ENCODE data around the gene ENTPD8.
"Not testable (repeated sequence)": the region's sequence is repeated elsewhere in the genome, so short reads cannot be mapped to it uniquely, and the experiment has no call there.

Gene ENTPD8

DNA sequence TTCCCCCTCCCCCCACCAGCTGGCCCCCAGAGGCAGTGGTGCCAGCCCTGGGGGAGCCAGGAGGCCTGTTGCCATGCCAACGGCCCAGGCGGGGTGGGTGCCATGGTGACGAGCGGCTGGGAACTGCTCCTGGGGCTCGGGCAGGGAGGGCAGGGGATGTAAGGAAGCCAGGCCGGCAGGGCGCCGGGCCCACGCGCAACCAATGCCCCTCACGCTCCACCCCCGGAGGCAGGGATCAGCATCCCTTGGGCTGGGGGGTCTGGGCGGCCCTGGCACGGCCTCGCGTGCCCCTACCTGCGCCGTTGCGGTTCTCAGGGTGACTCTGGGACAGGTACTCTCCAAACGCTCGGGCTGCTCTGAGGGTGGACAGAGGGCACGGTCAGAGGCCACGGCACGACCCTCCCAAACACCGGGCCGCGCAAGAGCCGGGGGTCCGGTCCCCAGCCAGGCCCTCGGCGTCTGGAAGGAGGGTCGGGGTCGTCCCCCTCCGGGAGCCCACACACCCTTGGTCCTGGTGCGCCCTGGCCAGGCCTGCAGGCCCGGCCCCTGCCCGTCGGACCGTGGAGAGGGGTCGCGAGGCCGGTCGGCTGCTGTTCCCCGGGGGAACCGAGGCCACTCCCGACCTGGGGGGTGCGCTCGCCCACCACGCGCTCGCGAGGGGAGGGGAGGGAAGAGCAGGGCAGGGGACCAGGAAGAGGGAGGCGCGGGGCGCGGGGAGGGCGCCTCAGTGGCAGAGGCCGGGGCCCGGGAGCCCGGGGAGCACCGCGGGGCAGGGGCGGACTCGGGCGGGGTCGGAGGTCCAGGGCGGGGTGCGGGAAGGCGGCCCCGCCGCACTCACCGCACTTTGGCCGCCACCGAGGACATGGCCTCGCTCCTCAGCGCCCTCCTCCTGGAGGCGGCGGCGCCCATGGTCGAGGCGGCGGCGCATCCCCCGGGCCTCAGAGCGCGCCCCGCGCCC, 17.3 kb upstream of the ENTPD8 start:
- DNase-seq (ENCODE audit: low spot score) = no peak

DNA sequence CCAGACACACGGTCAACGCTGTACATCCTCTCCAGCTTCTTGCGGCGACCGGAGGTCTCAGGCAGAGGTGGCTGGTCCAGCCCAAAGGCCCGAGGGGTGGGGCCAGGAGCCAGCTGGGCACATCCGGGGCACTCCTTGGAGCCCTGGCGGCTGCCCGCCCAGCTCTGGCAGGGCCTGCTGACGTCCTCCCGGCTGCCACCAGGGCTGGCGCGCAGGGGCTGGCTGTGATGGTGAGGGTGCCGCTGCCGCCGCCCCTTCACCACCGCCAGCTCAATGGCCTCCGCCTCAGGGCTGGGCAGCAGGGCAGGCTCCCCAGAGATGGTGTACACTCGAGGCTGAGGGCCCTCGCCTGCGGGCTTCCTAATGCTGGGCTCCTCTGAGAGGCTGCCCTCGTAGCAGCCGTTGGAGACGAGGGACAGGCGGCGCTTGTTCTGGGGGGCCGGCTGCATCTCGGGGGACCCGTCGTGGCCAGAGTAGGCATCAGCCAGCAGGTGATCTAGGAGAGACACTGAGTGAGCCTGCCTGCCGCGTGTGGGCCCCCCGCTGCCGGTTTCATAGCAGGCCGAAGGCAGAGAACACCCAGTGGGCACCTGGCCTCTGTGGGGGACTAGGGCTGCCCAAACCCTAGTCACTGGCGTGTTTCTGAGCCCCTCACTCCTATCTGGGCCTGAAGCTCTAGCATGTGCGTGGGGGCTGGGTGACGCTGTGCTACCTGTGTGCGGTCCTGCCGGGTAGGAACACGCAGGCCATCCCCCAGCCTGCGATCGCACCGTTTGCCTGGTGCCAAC, 16.4 kb upstream of the ENTPD8 start:
- DNase-seq (ENCODE audit: low spot score) = no peak

DNA sequence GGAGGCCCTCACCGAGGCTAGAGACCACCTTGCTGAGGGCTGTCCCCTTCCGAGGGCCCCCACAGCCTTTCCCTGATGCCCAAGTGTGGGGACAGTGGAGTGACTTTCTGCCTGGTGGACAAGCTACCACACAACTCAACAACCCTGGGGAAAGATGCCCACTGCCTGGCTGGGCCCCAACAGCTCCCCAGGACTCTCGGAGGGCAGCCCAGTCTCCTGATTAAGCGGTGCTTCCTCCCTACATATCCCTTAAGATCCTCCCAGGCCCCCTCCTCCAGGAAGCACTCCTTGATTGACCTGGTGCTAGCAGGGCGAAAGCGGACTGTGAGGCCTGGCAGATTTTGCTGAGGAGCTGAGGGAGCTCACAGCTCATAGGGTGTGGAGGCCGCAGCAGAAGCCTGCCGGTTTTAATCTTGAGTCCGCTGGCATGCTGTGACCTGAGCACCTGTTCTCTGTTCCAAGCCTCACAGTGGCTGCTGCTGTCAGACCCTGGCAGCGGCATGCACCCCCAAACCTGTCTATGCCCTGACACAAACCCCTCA, 15.8 kb upstream of the ENTPD8 start:
- DNase-seq (ENCODE audit: low spot score) = no peak

DNA sequence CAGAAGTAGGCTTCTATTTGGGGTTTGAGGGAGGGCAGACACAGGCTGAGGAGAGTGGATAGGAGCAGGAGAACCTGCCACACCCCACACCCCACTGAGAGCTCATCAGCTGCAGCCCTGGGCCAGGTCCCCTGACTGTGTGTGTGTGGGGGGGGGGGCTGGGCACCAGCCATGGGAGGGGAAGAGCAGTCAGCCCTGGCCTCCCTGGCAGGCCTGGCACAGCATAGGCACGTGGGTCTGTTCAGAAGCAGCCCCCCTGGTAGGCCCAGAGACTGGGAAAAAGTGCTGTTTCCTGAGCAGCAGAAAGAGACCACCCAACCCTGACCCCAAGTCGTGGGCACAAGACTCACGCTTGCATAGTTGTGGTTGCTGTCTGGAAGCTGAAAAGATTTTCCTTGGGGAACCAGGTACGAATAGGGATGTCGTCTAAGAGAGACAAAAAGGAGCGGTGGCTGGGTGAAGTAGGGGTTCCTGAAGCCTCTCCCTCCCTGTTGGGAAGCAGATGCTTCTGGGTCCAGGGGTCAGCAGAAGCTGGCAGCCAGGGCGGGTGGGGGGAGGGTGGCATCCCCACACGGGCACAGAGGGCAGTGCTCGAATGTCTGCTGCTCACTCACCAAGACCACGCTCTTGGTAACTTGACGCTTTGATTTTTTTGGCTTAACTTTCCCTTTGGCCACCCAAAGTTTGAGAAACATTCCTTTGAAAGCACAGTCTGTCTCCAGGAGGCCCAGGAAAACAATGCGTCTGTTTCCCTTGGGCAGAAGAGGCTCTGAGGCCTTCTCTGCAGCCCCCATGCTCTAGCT, 15.1 kb upstream of the ENTPD8 start:
- DNase-seq (ENCODE audit: low spot score) = no peak

DNA sequence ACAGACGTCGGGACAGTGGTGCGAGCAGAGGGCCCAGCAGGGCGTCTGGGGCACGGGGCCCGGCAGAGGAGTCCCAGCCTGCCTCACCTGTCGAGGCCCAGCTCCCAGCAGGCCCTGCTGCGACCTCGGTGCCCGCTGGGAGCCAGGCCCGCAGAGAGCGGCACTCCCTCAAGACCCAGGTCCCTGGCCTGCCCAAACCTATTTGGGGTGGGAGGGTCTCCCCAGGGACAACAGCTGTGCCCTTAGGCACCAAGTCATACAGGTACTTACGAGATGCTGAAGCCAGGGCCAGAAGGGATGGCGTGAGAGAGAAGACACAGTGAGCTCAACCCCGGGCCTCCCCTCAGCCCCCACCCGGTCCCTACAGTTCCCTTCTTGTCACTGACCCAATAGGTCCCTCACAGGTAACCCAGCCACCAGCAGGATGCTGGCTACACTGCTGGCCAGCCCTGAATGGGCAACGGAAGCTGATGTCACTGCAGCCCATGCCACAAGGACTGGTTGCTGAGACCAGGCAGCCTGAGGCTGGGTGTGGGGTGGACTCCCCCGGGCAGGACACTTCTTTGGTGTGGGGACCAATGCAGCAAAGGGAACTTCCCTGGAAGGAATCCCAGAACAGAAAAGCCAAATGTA, 14.3 kb upstream of the ENTPD8 start:
- no peak for DNase-seq (ENCODE audit: low spot score)

DNA sequence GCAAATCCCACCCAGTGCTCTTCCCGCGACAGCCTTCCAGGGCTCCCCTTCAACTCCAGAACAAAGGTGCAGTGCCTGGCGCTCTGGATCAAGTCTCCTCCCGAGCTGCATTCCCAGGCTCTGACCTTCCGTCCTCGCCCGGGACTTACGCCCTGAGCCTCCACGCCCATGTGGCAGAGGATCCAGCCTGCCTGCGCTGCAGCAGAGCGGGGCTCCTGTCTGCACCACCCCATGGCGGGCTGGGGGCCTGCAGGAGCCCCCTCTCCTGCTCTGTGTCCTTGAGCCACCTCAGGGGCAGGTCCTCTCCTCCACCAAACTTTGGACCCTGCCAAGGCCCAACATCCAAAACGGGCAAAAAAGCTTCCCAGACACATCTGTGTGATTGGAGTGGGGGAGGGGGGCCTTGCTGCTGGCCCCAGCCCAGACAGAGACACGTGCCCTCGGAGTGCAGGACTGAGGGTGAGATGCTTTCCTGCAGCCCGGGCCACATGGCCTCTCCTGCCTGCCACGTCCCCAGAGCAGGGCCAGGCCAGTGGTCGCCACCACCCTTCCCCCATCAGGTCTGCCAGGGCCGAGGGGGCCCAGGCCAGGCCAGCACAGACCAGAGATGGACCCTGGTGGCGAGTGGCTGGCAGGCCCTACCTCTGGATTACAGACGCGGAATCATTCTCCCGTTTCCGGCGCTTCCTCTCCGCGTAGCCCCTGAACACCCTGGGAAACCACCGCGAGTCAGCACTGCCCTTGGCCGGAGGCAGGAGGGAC, 13.6 kb upstream of the ENTPD8 start:
- DNase-seq (ENCODE audit: low spot score) = no peak

DNA sequence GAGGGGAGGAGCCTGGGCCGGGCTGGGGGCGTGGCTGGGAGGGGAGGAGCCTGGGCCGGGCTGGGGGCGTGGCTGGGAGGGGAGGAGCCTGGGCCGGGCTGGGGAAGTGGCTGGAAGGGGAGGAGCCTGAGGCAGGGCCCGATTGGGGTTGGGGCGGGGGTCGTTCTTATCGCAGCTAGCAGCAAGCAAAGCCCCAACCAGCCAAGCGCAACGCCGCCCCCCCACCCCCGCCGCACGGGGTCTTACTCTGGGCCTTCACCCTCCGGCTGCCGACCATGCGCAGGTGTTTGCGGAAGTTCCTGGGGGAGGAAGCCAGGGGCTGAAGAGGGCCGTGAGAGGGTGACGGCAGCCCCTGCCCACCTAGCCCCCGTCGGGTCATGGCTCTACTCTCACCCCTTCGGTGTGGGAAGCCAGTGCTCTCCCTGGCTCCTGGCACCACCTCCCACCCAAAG, 13.0 kb upstream of the ENTPD8 start:
- DNase-seq (ENCODE audit: low spot score) = peak; percentile 72

DNA sequence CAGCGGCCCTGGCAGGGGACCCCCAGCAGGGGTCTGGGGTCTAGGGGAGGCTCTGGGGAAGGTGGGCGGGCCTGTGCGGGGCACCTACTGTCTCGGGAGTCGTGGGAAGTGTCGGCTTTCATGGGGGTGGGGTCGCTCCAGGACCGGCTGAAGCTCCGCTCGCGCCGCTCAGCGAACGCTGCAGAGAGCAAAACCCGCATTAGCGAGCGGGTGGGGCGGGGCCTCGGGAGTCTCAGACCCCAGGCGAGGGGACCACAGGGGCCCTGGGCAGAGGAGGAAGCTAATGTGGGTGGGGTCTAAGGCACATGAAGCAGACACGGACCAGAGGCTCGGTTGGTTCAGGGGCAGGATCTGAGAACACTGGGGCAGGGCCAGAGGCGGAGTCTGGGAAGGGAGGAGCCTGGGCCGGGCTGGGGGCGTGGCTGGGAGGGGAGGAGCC, 12.5 kb upstream of the ENTPD8 start:
- DNase-seq (ENCODE audit: low spot score) = peak; percentile 88

DNA sequence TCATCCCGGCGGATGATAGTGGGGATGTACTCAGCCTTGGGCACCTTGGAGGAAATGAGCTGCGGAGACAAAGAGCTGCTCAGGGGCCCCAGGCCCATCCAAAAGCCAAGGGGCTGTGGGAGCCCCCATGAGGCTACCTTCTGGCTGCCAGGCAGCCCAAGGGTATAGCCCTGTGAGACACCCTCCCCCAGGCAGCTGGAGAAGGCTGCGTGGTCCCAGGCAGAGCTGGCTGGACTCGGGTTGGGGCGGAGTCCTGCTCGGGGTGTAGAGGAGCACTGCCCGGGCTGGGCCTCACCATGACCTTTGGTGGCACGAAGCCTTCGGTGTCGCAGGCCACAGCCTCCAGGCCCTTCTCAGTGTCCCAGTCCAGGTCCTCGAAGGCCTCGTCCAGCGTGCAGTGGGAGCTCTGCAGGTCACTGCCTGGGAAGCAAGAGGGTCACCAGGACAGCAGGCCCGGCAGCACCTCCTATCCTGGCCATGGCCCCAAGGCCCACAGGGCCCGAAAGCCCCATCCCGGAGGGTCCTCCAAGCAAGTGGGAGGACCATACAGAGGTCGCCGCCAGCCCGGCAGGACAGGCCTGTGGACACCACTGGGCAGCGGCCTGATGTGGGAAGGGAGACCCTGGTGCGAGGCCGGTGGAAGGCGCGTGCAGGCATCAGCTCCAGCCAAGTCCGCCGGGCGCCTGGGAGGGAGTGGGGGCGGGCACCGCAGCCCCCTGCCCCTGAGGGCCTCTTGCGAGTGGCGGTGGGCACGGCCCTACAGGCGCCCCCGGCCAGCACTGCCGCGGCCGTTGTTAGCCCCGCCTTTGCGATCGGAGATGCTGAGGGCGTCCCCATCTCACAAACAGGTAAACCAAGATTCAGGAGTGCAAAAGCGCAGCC, 11.8 kb upstream of the ENTPD8 start:
- DNase-seq (ENCODE audit: low spot score) = no peak

DNA sequence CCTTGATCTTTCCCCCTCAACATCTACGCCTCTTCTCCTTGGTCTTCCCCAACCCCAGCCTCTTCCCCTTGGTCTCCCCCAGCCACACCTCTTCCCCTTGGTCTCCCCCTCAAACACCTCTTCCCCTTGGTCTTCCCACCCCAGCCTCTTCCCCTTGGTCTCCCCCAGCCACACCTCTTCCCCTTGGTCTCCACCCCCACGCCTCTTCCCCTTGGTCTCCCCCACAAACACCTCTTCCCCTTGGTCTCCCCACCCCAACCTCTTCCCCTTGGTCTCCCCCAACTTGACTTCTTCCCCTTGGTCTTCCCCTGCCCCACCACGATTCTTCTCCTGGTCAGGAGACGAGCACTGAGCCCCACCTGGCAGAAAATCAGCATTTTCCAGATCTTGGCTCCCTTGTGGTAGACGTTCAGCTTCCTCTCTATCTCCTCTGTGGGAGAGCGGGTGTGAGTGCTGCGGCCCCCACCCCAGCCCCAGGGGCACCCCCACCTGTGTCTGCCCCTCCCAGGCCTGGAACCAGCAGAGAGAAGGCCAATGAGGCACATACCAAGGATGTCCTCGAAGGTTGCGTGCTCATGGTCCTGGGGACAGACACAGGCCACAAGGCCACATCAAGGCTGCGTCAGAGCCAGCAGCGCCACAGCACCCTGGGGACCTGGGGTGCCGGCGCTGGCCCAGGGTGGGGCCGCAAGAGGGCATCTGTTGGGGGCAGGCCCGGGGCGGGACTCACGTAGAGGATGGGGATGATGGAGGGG, 11.0 kb upstream of the ENTPD8 start:
- no peak for DNase-seq (ENCODE audit: low spot score)

DNA sequence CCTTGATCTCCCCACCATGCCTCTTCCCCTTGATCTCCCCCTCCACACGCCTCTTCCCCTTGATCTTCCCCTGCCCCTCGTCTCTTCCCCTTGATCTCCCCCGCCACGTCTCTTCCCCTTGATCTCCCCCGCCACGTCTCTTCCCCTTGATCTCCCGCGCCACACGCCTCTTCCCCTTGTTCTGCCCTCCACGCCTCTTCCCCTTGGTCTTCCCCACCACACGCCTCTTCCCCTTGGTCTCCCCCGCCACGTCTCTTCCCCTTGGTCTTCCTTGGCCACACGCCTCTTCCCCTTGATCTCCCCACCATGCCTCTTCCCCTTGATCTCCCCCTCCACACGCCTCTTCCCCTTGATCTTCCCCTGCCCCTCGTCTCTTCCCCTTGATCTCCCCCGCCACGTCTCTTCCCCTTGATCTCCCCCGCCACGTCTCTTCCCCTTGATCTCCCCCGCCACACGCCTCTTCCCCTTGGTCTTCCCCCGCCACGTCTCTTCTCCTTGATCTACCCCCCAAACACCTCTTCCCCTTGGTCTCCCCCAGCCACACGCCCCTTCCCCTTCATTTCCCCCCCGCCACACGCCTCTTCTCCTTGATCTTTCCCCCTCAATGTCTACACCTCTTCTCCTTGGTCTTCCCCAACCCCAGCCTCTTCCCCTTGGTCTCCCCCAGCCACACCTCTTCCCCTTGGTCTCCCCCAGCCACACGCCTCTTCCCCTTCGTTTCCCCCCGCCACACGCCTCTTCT, 10.3 kb upstream of the ENTPD8 start:
- DNase-seq (ENCODE audit: low spot score) = not testable (repeated sequence)

DNA sequence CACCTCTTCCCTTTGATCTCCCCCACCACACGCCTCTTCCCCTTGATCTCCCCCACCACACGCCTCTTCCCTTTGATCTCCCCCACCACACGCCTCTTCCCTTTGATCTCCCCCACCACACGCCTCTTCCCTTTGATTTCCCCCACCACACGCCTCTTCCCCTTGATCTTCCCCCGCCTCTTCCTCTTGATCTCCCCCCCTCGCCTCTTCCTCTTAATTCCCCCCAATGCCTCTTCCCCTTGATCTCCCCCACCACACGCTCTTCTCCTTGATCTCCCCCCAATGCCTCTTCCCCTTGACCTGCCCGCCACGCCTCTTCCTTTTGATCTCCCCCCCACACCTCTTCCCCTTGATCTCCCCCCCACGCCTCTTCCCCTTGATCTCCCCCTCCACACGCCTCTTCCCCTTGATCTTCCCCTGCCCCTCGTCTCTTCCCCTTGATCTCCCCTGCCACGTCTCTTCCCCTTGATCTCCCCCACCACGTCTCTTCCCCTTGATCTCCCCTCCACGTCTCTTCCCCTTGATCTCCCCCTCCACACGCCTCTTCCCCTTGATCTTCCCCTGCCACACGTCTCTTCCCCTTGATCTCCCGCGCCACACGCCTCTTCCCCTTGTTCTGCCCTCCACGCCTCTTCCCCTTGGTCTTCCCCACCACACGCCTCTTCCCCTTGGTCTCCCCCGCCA, 9.5 kb upstream of the ENTPD8 start:
- not testable (repeated sequence) for DNase-seq (ENCODE audit: low spot score)

DNA sequence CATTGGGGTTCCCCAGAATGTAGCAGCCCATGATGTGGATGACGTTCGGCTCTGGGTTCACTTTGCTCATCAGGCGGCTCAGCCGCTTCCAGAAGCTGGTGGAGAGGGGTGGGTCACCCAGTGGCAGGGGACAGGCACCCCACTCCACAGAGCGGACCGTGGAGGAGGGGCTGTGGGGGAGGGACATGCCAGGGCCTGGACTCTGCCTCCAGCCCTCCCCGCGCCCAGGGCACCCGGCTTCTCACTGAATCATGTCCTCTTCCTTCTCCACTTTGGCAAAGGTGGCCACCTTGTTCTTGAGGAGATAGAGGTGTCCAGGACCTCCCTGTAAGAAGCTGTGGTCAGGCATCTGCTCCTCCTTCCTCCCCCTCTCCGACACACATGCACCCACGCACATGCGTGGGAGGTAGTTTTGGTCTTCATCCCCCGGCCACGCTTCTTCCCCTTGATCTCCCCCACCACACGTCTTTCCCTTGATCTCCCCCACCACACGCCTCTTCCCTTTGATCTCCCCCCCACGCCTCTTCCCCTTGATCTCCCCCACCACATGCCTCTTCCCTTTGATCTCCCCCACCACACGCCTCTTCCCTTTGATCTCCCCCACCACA, 8.9 kb upstream of the ENTPD8 start:
- DNase-seq (ENCODE audit: low spot score) = no peak

DNA sequence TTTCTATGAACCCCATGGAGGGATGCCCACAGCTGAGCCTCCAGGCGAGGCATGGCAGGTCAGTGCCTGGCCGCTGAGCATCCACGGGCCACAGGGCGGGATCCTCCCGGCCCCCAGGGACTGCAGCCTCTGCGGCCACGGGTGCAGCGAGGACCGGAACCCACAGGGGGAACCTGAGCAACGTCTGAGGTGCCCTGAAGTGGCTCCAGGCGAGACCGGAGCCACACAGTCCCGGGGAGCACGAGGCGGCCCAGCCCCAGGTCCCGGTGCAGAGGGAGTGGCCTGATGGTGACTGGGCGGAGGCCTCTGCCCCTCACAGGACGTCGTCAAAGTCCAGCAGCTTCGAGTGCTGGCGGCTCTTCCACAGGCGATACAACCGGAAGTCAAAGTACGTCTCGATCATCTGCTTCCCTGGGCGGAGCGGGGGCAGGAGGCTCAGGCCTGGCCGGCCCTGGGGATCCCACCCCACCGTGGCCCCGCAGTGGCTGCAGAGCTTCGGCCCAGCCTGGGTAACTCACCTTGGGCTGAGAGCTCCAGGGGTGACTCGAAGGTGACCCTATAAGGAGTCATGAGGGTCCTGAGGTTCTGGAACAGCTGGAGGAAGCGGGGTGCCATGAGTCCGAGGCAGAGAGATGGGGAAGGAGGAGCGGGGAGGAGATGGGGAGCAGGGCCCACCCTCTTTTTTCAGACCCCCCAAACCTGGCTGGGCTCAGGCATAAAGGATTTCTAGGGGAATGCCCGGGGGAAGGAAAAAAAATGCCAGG, 8.1 kb upstream of the ENTPD8 start:
- no peak for DNase-seq (ENCODE audit: low spot score)

DNA sequence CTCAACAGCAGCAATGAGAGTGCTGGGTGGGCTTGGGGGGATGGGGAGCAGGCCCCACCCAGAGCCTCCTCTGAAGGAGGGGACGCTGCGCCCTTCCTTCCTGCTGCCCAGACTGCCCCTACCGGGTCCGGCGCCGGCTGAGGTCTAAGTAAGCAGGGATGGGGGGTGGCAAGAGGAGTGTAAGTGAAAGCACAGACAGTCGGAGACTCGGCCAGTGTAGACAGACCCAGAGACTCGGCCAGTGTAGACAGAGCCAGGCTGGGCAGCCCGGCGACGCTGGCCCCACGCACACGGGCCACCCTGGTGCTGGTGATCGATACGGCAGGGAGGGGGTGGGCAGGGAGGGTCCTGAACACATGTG, 7.4 kb upstream of the ENTPD8 start:
- no peak for DNase-seq (ENCODE audit: low spot score)
